Thyroid gland (tissue), 4 donors: ENCODE data around the gene GATB. TPM values are rescaled to one million over a fixed set of nuclear protein-coding genes. Genes with fewer than 3 reads are reported as not detected.
A peak's percentile ranks its signal among the peaks of the same experiment; 100 is the strongest.

Source experiments
- DNase-seq, 2 donors: peaks; one replicate each; pipeline ENCODE4 v3.0.0-alpha.2; 2019
- H3K27ac ChIP-seq, 3 donors: fragments of 200-600 bp; sonication (generic); 1 replicate in 2 of 3; 2 replicates in 1 of 3; pipeline ENCODE4 v1.5.1; 2016 to 2019; ENCODE audit warnings: mild to moderate bottlenecking in 1 of 3, moderate library complexity in 1 of 3
- H3K27me3 ChIP-seq: fragments of 200-600 bp; sonication (generic); one replicate; pipeline ENCODE4 v1.5.1; 2019
- H3K36me3 ChIP-seq, 2 donors: fragments of 200-600 bp; sonication (generic); one replicate each; pipeline ENCODE4 v1.5.1; 2016 to 2019
- H3K4me1 ChIP-seq, 2 donors: fragments of 200-600 bp; sonication (generic); one replicate each; pipeline ENCODE4 v1.5.1; 2017 to 2019
- H3K4me3 ChIP-seq, 3 donors: fragments of 200-600 bp; sonication (generic); replicated peaks in 1 of 3; 1 replicate in 2 of 3; 2 replicates in 1 of 3; pipeline ENCODE4 v1.5.1; 2016; ENCODE audit warnings: mild to moderate bottlenecking in 1 of 3
- H3K9me3 ChIP-seq: fragments of 200-600 bp; sonication (generic); one replicate; pipeline ENCODE4 v1.5.1; 2017
- CTCF ChIP-seq, 6 experiments: fragments of 200-600 bp in 3 of 6; fragments of 450-650 bp in 3 of 6; sonication (generic) in 3 of 6; IDR thresholded peaks; one replicate each; pipeline ENCODE4 v1.5.1; 2016 to 2019; ENCODE audit warnings: antibody characterized with exemption in 6 of 6, mild to moderate bottlenecking in 2 of 6, inconsistent platforms in 1 of 6, moderate library complexity in 1 of 6
- POLR2A ChIP-seq, 2 donors: fragments of 450-650 bp; IDR thresholded peaks; one replicate each; pipeline ENCODE4 v1.6.1; 2017; ENCODE audit warnings: antibody characterized with exemption in 2 of 2, mild to moderate bottlenecking in 2 of 2, moderate library complexity in 1 of 2
- WGBS, 2 donors: methylation state at CpG; one replicate each; pipeline ENCODE4 v1.1.5; 2017; 5-methylcytosine and 5-hydroxymethylcytosine counted together
- intact Hi-C: fragments of 100-400 bp; cut with DNase I; formaldehyde crosslinking; loops from one replicate; pipeline ENCODE4 v1.15.1; 2023
- total RNA-seq, 4 donors: library from RNA; depleted of rRNA; stranded (reverse); fragments of >200 nt; gene quantifications; one replicate each; pipeline ENCODE4 v1.2.3, GENCODE V29; 2016

The GATB gene
- total RNA-seq, 4 donors from 2014 or later: 10.9 to 32.5 (median 22.9) TPM

DNA sequence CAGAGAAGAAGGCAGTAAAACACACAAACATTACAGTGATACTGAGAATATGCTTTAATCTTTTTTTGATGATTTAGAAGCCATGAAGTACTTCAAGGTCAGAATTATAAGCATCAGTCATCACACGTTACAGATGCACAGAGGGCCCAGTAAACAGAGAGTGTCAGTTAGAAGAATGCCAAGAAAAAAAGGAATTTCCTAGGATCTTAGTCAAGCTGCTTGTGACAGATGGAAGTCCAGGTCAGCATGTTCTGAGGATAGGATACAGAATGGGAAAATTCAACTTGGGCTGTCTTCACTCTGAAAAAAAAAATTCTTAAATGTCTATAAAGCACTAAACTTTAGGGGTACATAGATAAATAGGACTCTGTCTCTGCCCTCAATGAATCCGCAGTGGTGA is 38.9 kb downstream of the GATB start:
- Histone ChIP-seq H3K36me3 (no peaks in the 10 kb centered on the region), H3K27me3 (no peaks in the 10 kb centered on the region), H3K4me1 (no peaks in the 10 kb centered on the region), H3K9me3 (no peaks in the 10 kb centered on the region), H3K27ac (no peak overlapping the region), H3K4me3 (no peak overlapping the region)
- no peak for DNase-seq
- intact Hi-C loops: no loop called here
- TF ChIP-seq CTCF (IDR thresholded peaks at IDR 0.05) (no peak), POLR2A (IDR thresholded peaks at IDR 0.05) (no peak)
- WGBS, 2 donors: 85 to 91% methylated on average over 2 of the region's 2 CpGs

DNA sequence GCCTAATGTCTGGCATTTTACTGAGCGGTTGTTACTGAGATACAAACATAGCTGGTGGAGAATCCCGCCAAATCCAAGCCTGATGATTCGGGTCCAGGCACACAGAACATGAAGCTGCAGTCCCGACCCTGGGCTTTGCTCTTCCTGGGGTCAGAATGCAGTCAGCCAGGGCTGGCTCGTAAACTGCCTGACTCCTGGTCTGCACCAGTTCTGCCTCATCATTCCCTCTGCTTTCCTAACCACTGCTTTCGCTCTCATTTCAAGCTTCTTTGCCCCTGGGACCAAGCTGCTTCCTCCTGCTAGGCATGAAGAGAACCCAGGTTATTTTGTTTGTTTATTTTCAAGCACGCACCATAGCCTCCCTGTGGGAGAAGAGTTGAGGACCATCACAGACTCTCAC is 39.3 kb downstream of the GATB start:
- Histone ChIP-seq H3K4me1 (no peaks in the 10 kb centered on the region), H3K36me3 (no peaks in the 10 kb centered on the region), H3K9me3 (no peaks in the 10 kb centered on the region), H3K4me3 (no peak overlapping the region), H3K27me3 (no peaks in the 10 kb centered on the region), H3K27ac (no peak overlapping the region)
- TF ChIP-seq POLR2A (IDR thresholded peaks at IDR 0.05) (no peak), CTCF (IDR thresholded peaks at IDR 0.05) (no peak)
- WGBS, 2 donors: 49 to 53% methylated on average over 7 of the region's 7 CpGs
- intact Hi-C loops: no loop called here
- DNase-seq: peak; percentile 17 to 26

DNA sequence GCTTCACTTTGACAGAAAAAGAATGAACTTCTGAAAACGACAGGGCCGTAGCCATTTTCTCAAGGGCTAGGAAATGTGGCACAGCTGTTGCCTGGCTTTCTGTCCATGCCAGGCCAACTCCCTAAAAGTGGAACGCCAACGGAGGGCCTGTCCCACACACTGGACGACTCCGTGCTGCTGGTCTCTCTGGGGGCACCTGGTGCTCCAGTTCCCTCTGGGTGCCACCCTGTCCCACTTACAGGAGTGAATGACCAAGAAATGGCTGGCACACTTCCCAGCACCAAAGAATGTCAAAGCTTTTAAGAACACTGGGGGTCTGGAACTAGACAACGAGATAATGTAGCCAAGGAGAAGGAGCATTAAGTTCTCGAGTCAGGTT is 40.9 kb downstream of the GATB start:
- 86 to 89% methylated on average over 8 of the region's 8 CpGs for WGBS, 2 donors
- Histone ChIP-seq H3K4me1 (no peaks in the 10 kb centered on the region), H3K27ac (no peak overlapping the region), H3K27me3 (no peaks in the 10 kb centered on the region), H3K4me3 (no peak overlapping the region), H3K36me3 (no peaks in the 10 kb centered on the region), H3K9me3 (no peaks in the 10 kb centered on the region)
- intact Hi-C loops: no loop called here
- TF ChIP-seq POLR2A (IDR thresholded peaks at IDR 0.05): no peak
- TF ChIP-seq CTCF (IDR thresholded peaks at IDR 0.05): no peak
- DNase-seq: no peak

- H3K27ac ChIP-seq: no peak overlapping the region
- H3K9me3 ChIP-seq: no peaks in the 10 kb centered on the region
- WGBS, 2 donors: 92 to 93% methylated on average over 17 to 19 of the region's 19 CpGs
- H3K4me1 ChIP-seq: no peaks in the 10 kb centered on the region
- no peak for DNase-seq
- TF ChIP-seq CTCF (IDR thresholded peaks at IDR 0.05) (no peak), POLR2A (IDR thresholded peaks at IDR 0.05) (no peak)
- no peaks in the 10 kb centered on the region for H3K27me3 ChIP-seq
- H3K36me3 ChIP-seq: no peaks in the 10 kb centered on the region
- intact Hi-C loops: no loop called here
- no peak overlapping the region for H3K4me3 ChIP-seq
These were observed 41.5 kb downstream of the GATB start for GRCh38 chr4:151718984-151719955.

DNA sequence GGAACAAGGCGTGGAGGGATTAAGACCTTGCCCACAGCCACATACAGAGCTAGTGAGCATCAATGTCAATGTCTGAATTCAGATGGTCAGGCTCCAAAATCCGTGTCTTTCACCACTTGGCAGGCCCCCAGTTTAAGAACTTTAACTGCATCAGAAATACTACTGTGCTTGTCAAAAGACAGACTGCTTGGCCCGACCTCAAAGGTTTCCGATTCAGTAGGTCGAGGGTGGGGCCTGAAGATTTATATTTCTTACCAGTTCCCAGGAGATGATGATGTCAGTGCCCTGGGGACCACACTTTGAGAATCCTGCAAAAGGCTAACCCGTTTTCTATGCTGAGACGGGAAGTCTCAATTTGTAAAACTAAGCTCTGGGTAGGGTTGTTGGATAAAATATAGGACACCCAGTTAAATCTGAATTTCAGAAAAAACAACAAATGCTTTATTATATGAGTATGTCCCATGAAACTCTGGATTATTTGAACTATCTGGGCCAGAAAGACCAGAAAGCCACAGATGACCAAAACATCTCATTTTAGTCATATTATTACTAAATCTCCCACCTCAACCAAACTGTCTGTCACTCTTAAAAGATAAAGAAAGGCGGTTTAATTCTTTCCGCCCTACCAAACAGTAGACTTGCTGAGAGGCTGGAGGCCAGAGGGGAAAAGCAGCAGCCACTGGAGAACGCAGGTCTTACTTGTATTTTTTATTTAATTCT is 42.7 kb downstream of the GATB start:
- intact Hi-C loops: no loop called here
- Histone ChIP-seq H3K4me1 (no peaks in the 10 kb centered on the region), H3K9me3 (no peaks in the 10 kb centered on the region), H3K27me3 (no peaks in the 10 kb centered on the region), H3K27ac (no peak overlapping the region), H3K4me3 (no peak overlapping the region), H3K36me3 (no peaks in the 10 kb centered on the region)
- TF ChIP-seq CTCF (IDR thresholded peaks at IDR 0.05): no peak
- TF ChIP-seq POLR2A (IDR thresholded peaks at IDR 0.05): no peak
- WGBS, 2 donors: 83 to 84% methylated on average over 10 of the region's 10 CpGs
- no peak for DNase-seq
